B cell (primary cell): ENCODE results near the gene RBPJ. TPM values are rescaled to one million over a fixed set of nuclear protein-coding genes. Genes with fewer than 3 reads are reported as not detected.

Experiments used
- ATAC-seq: fragments of 200-7000 bp; cut with Tn5 transposase; one replicate; pipeline ENCODE4 v1.10.0; 2021; ENCODE audit warnings: low read depth, mild to moderate bottlenecking, moderate number of reproducible peaks, moderate library complexity
- CTCF ChIA-PET: fragments of 350-600 bp; sonication (Branson Sonifier 250); formaldehyde crosslinking; loops from one replicate; lab custom pipeline; 2021; ENCODE audit warnings: antibody characterized with exemption, inconsistent platforms; lab: Charles Lee
- POLR2A ChIA-PET: fragments of 350-600 bp; sonication (Branson Sonifier 250); formaldehyde crosslinking; loops from one replicate; lab custom pipeline; 2021; ENCODE audit warnings: antibody characterized with exemption; lab: Charles Lee
- DNase-seq: peaks from one replicate; pipeline ENCODE4 v3.0.0; 2013
- H2AFZ ChIP-seq: 2 replicates; pipeline ENCODE4 v1.6.1; 2012; ENCODE audit warnings: mild to moderate bottlenecking, low read depth, low read length; ENCODE audit not compliant: insufficient read depth, poor library complexity, severe bottlenecking
- H3K27ac ChIP-seq, 2 donors: 1 replicate in 1 of 2; 2 replicates in 1 of 2; pipeline ENCODE4 v1.5.1; 2012 to 2013; ENCODE audit warnings: low read length in 2 of 2, mild to moderate bottlenecking in 2 of 2, moderate library complexity in 1 of 2
- H3K27me3 ChIP-seq, 4 experiments: fragments of 200-600 bp in 1 of 4; sonication (generic) in 1 of 4; replicated peaks in 1 of 4; 1 replicate in 2 of 4; 2 replicates in 2 of 4; pipeline versions ENCODE4 v1.6.1 to v1.7.0; 2013 to 2016; ENCODE audit warnings: low read length in 3 of 4, mild to moderate bottlenecking in 2 of 4, mixed read lengths in 1 of 4, moderate library complexity in 1 of 4; ENCODE audit not compliant: insufficient read depth in 4 of 4, control insufficient read depth in 3 of 4; ENCODE audit errors: control extremely low read depth in 1 of 4
- H3K36me3 ChIP-seq, 2 experiments: replicated peaks in 1 of 2; 1 replicate in 1 of 2; 2 replicates in 1 of 2; pipeline versions ENCODE4 v1.6.1 to v1.7.1; 2013; ENCODE audit warnings: low read length in 1 of 2; ENCODE audit not compliant: insufficient read depth in 2 of 2, control insufficient read depth in 1 of 2; ENCODE audit errors: control extremely low read depth in 1 of 2, extremely low read depth in 1 of 2
- H3K4me1 ChIP-seq, 2 donors: fragments of 200-600 bp in 1 of 2; sonication (generic) in 1 of 2; 1 replicate in 1 of 2; 2 replicates in 1 of 2; pipeline versions ENCODE4 v1.5.1 to v1.6.1; 2013 to 2017; ENCODE audit warnings: low read length in 2 of 2; ENCODE audit not compliant: control insufficient read depth in 2 of 2, insufficient read depth in 2 of 2
- H3K4me2 ChIP-seq: replicated peaks from 2 replicates; pipeline ENCODE3; 2012; ENCODE audit warnings: mild to moderate bottlenecking, low read depth, low read length; ENCODE audit not compliant: poor library complexity, severe bottlenecking
- H3K4me3 ChIP-seq, 5 experiments: fragments of 200-600 bp in 1 of 5; sonication (generic) in 1 of 5; 1 replicate in 3 of 5; 2 replicates in 2 of 5; pipeline versions ENCODE4 v1.5.1 to v1.7.0; 2011 to 2016; ENCODE audit warnings: low read length in 4 of 5, mild to moderate bottlenecking in 4 of 5, low read depth in 2 of 5, control low read depth in 1 of 5, moderate library complexity in 1 of 5; ENCODE audit not compliant: insufficient read depth in 1 of 5; ENCODE audit errors: control extremely low read depth in 1 of 5, extremely low read depth in 1 of 5
- H3K79me2 ChIP-seq: fragments of 200-600 bp; sonication (generic); one replicate; pipeline ENCODE4 v1.6.0; 2016; ENCODE audit warnings: low read length; ENCODE audit not compliant: control insufficient read depth, insufficient read depth
- H3K9ac ChIP-seq: fragments of 200-600 bp; sonication (generic); 2 replicates; pipeline ENCODE4 v1.6.1; 2017; ENCODE audit warnings: mild to moderate bottlenecking, low read length, moderate library complexity
- H3K9me3 ChIP-seq, 3 donors: one replicate each; pipeline versions ENCODE4 v1.6.1 to v1.7.1; 2013; ENCODE audit warnings: low read length in 2 of 3; ENCODE audit not compliant: control insufficient read depth in 2 of 3, insufficient read depth in 1 of 3; ENCODE audit errors: control extremely low read depth in 1 of 3
- H4K20me1 ChIP-seq: 2 replicates; pipeline ENCODE4 v1.6.0; 2012; ENCODE audit warnings: mild to moderate bottlenecking, low read length; ENCODE audit not compliant: insufficient read depth, control insufficient read depth, poor library complexity, severe bottlenecking
- H3K27ac Mint-ChIP-seq: one replicate; pipeline ENCODE4 v1.8.0; 2021; ENCODE audit warnings: mixed read lengths
- H3K27me3 Mint-ChIP-seq: one replicate; pipeline ENCODE4 v1.8.0; 2021; ENCODE audit warnings: mixed read lengths
- H3K4me1 Mint-ChIP-seq: one replicate; pipeline ENCODE4 v1.8.0; 2021; ENCODE audit warnings: mixed read lengths
- H3K4me3 Mint-ChIP-seq: one replicate; pipeline ENCODE4 v1.8.0; 2021; ENCODE audit warnings: mixed read lengths
- H3K9me3 Mint-ChIP-seq: one replicate; pipeline ENCODE4 v1.8.0; 2022; ENCODE audit warnings: mixed read lengths; ENCODE audit not compliant: insufficient read depth
- CTCF ChIP-seq: fragments of 200-600 bp; IDR thresholded peaks from one replicate; pipeline ENCODE4 v1.8.0; 2022; ENCODE audit warnings: antibody characterized with exemption, mild to moderate bottlenecking
- EZH2 ChIP-seq: IDR thresholded peaks from 2 replicates; pipeline ENCODE4 v1.6.1; 2012; ENCODE audit warnings: borderline replicate concordance, low read depth, mild to moderate bottlenecking, moderate library complexity, low read length; ENCODE audit not compliant: insufficient read depth, poor library complexity, severe bottlenecking
- WGBS: methylation state at CpG from one replicate; pipeline ENCODE4 v1.1.5; 2013; ENCODE audit warnings: missing lambda C conversion rate; ENCODE audit not compliant: insufficient coverage; 5-methylcytosine and 5-hydroxymethylcytosine counted together
- intact Hi-C: fragments of 100-400 bp; cut with micrococcal nuclease; formaldehyde crosslinking; loops from one replicate; pipeline ENCODE4 v1.10.0; 2022
- polyA plus RNA-seq: library from polyadenylated mRNA; depleted of rRNA; stranded (reverse); fragments of >200 nt; gene quantifications from 2 replicates; pipeline ENCODE4 v1.2.3, GENCODE V29; 2012
- total RNA-seq, 2 donors: library from RNA; stranded (reverse); fragments of 120-200 nt in 1 of 2; gene quantifications; 1 replicate in 1 of 2; 2 replicates in 1 of 2; pipeline versions ENCODE4 v1.2.3 to v1.2.4, GENCODE V29; 2013 to 2022

The RBPJ gene
- total and polyA plus RNA-seq, 2 donors (not counting 1 experiment from before 2014, with no cell fraction given), result 10.6 to 50.1 TPM

- POLR2A ChIA-PET, result no interaction called here
- WGBS, result 70% methylated on average over 2 of the region's 6 CpGs
- no peak overlapping the region for H3K27ac ChIP-seq
- no peak overlapping the region for H2AFZ ChIP-seq
- intact Hi-C loops, result no loop called here
- CTCF ChIA-PET, result no interaction called here
- H3K36me3 ChIP-seq, result no peaks in the 10 kb centered on the region
- H3K79me2 ChIP-seq, result peaks cover 90% of the 10 kb centered on the region
- no peaks in the 10 kb centered on the region for H3K9me3 Mint-ChIP-seq
- H3K9me3 ChIP-seq, result no peaks in the 10 kb centered on the region
- no peaks in the 10 kb centered on the region for H3K27me3 Mint-ChIP-seq
- H4K20me1 ChIP-seq, result peaks cover 63% of the 10 kb centered on the region
- ATAC-seq, result no peak
- H3K4me2 ChIP-seq, result no peak overlapping the region
- no peaks in the 10 kb centered on the region for H3K4me1 ChIP-seq
- H3K4me1 Mint-ChIP-seq, result peaks cover 48% of the 10 kb centered on the region
- H3K9ac ChIP-seq, result no peak overlapping the region
- no peak overlapping the region for H3K4me3 Mint-ChIP-seq
- no peak for DNase-seq
- H3K27me3 ChIP-seq, result no peaks in the 10 kb centered on the region
- no peak for TF ChIP-seq CTCF
- no peak for TF ChIP-seq EZH2
- H3K27ac Mint-ChIP-seq, result no peak overlapping the region
- no peak overlapping the region for H3K4me3 ChIP-seq
These were observed 25.4 kb downstream of the RBPJ start for GRCh38 chr4:26346203-26346620.

- no peaks in the 10 kb centered on the region for H3K9me3 Mint-ChIP-seq
- no peak for DNase-seq
- H3K9ac ChIP-seq, result no peak overlapping the region
- no CpG with 5 or more reads among the region's 2 CpGs for WGBS
- H4K20me1 ChIP-seq, result peaks cover 68% of the 10 kb centered on the region
- intact Hi-C loops, result no loop called here
- H3K27me3 ChIP-seq, result no peaks in the 10 kb centered on the region
- no peaks in the 10 kb centered on the region for H3K27me3 Mint-ChIP-seq
- TF ChIP-seq EZH2 (no peak), CTCF (no peak)
- ChIA-PET POLR2A (no interaction called here), CTCF (interaction anchor here (0.9 to 1.0 kb wide), 2 partner anchors 19 to 508 kb away, joined by 3 read pairs; no protein-coding TSS in a partner anchor)
- H3K27ac Mint-ChIP-seq, result no peak overlapping the region
- no peaks in the 10 kb centered on the region for H3K9me3 ChIP-seq
- no peak overlapping the region for H3K27ac ChIP-seq
- no peaks in the 10 kb centered on the region for H3K36me3 ChIP-seq
- H2AFZ ChIP-seq, result no peak overlapping the region
- peaks cover 39% of the 10 kb centered on the region for H3K4me1 Mint-ChIP-seq
- H3K4me3 ChIP-seq, result no peak overlapping the region
- H3K4me3 Mint-ChIP-seq, result no peak overlapping the region
- H3K79me2 ChIP-seq, result peaks cover 94% of the 10 kb centered on the region
- no peaks in the 10 kb centered on the region for H3K4me1 ChIP-seq
- no peak for ATAC-seq
- no peak overlapping the region for H3K4me2 ChIP-seq
These were observed 28.7 kb downstream of the RBPJ start for GRCh38 chr4:26349496-26349895.
